Gastroesophageal sphincter (tissue), 3 donors: ENCODE results near the gene PTPRN2.

Experiments
- POLR2A ChIP-seq, 2 donors: fragments of 450-650 bp; IDR thresholded peaks; one replicate each; pipeline ENCODE4 v1.6.1; 2017; ENCODE audit warnings: antibody characterized with exemption in 2 of 2, mild to moderate bottlenecking in 2 of 2, moderate library complexity in 1 of 2
- TF ChIP-seq, protein P1 (sequence below), 4 experiments: fragments of 200-600 bp in 2 of 4; fragments of 450-650 bp in 2 of 4; sonication (generic) in 1 of 4; IDR thresholded peaks; one replicate each; pipeline ENCODE4 v1.5.1; 2017 to 2019; ENCODE audit warnings: antibody characterized with exemption in 4 of 4, mild to moderate bottlenecking in 2 of 4, moderate library complexity in 2 of 4

DNA sequence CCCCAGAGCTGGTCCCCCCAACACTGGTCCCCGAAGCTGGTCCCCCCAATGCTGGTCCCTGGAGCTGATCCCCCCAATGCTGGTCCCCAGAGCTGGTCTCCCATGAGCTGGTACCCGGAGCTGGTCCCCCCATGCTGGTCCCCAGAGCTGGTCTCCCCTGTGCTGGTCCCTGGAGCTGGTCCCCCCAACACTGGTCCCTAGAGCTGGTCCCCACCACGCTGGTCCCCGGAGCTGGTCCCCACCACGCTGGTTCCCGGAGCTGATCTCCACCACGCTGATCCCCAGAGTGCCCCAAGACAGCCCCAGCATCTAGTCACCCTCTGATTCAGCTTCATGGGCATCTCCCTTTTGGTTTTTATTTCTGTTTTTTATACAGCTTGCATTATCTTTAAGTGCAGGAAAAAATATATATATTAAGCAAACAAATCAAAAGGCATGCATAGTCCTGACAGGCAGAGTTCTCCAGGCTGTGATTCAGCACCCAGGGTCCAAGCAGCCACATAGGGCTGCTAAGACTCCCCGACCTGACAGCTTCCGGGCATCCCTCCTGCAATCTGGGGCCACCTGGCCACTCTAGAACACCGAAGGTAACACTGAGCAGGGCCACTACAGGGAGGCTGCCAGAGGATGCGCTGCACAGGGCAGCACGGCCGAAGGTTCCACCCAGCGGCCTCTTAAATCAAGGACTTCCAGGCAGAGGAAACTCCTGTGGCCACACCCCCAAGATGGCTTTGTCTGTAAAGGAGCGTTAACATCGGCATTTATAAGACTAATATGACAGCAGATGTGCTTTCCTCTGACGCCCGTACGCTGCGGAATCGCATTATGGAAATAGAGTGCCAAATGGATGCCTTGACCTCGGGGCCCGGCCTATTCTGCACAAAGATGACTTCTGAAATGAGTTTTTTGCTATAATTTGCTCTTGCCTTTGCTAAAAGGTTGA, 215.0 kb downstream of the PTPRN2 start:
- TF ChIP-seq, protein P1, sequence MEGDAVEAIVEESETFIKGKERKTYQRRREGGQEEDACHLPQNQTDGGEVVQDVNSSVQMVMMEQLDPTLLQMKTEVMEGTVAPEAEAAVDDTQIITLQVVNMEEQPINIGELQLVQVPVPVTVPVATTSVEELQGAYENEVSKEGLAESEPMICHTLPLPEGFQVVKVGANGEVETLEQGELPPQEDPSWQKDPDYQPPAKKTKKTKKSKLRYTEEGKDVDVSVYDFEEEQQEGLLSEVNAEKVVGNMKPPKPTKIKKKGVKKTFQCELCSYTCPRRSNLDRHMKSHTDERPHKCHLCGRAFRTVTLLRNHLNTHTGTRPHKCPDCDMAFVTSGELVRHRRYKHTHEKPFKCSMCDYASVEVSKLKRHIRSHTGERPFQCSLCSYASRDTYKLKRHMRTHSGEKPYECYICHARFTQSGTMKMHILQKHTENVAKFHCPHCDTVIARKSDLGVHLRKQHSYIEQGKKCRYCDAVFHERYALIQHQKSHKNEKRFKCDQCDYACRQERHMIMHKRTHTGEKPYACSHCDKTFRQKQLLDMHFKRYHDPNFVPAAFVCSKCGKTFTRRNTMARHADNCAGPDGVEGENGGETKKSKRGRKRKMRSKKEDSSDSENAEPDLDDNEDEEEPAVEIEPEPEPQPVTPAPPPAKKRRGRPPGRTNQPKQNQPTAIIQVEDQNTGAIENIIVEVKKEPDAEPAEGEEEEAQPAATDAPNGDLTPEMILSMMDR (IDR thresholded peaks at IDR 0.05): no peak
- no peak for TF ChIP-seq POLR2A (IDR thresholded peaks at IDR 0.05)
